Measurements from ENCODE around the gene RTL5. TPM values are rescaled to one million over a fixed set of nuclear protein-coding genes. Genes with fewer than 3 reads are reported as not detected.

Gene RTL5
- total RNA-seq, 1 donor from 2014 or later = 4.4 TPM

- Histone ChIP-seq H3K36me3 (no peaks in the 10 kb centered on the region), H3K4me3 (no peak overlapping the region), H3K27me3 (no peaks in the 10 kb centered on the region), H3K27ac (no peak overlapping the region), H3K4me1 (no peaks in the 10 kb centered on the region), H3K9me3 (no peaks in the 10 kb centered on the region)
- no peak for DNase-seq (ENCODE audit: extremely low spot score in 2 of 2)
- TF ChIP-seq POLR2A (IDR thresholded peaks at IDR 0.05) (no peak), POLR2AphosphoS5 (IDR thresholded peaks at IDR 0.05; ENCODE audit: insufficient read depth in 1 of 2, low read depth in 1 of 2) (peak in 1 of 2 donors; percentile 14)
- intact Hi-C loops (cut with DNase I) = no loop called here
These were observed 30.8 kb downstream of the RTL5 start for GRCh38 chrX:72100824-72101351.

- Histone ChIP-seq H3K9me3 (no peaks in the 10 kb centered on the region), H3K27ac (no peak overlapping the region), H3K4me3 (no peak overlapping the region), H3K27me3 (no peaks in the 10 kb centered on the region), H3K36me3 (no peaks in the 10 kb centered on the region), H3K4me1 (no peaks in the 10 kb centered on the region)
- intact Hi-C loops (cut with DNase I) = no loop called here
- no peak for TF ChIP-seq POLR2AphosphoS5 (IDR thresholded peaks at IDR 0.05; ENCODE audit: insufficient read depth in 1 of 2, low read depth in 1 of 2)
- TF ChIP-seq CTCF (IDR thresholded peaks at IDR 0.05) = no peak
- TF ChIP-seq POLR2A (IDR thresholded peaks at IDR 0.05) = no peak
- no peak for DNase-seq (ENCODE audit: extremely low spot score in 2 of 2)
These were observed 31.5 kb downstream of the RTL5 start for GRCh38 chrX:72100051-72100755.

GRCh38 chrX:72097098-72097497 lies 34.6 kb downstream of the RTL5 start:
- TF ChIP-seq POLR2AphosphoS5 (IDR thresholded peaks at IDR 0.05; ENCODE audit: insufficient read depth in 1 of 2, low read depth in 1 of 2) (no peak), POLR2A (IDR thresholded peaks at IDR 0.05) (no peak)
- intact Hi-C loops (cut with DNase I) = no loop called here
- Histone ChIP-seq H3K4me3 (no peak overlapping the region), H3K36me3 (no peaks in the 10 kb centered on the region), H3K27ac (no peak overlapping the region), H3K9me3 (no peaks in the 10 kb centered on the region), H3K27me3 (no peaks in the 10 kb centered on the region), H3K4me1 (no peaks in the 10 kb centered on the region)
- no peak for DNase-seq (ENCODE audit: extremely low spot score in 2 of 2)

- Histone ChIP-seq H3K4me1 (no peaks in the 10 kb centered on the region), H3K4me3 (no peak overlapping the region), H3K27me3 (no peaks in the 10 kb centered on the region), H3K36me3 (no peaks in the 10 kb centered on the region), H3K9me3 (no peaks in the 10 kb centered on the region), H3K27ac (no peak overlapping the region)
- no peak for TF ChIP-seq POLR2A (IDR thresholded peaks at IDR 0.05)
- no peak for TF ChIP-seq POLR2AphosphoS5 (IDR thresholded peaks at IDR 0.05; ENCODE audit: insufficient read depth in 1 of 2, low read depth in 1 of 2)
- no peak for TF ChIP-seq CTCF (IDR thresholded peaks at IDR 0.05)
- intact Hi-C loops (cut with DNase I) = no loop called here
- DNase-seq (ENCODE audit: extremely low spot score in 2 of 2) = no peak
These were observed 36.3 kb downstream of the RTL5 start for GRCh38 chrX:72095370-72095769.

- H3K4me1 ChIP-seq = no peaks in the 10 kb centered on the region
- H3K27ac ChIP-seq = no peak overlapping the region
These were observed 36.8 kb downstream of the RTL5 start for GRCh38 chrX:72094894-72095293.

More at GRCh38 chrX:72094894-72095293, 36.8 kb downstream of the RTL5 start:
- no peak for DNase-seq (ENCODE audit: extremely low spot score in 2 of 2)
- Histone ChIP-seq H3K4me3 (no peak overlapping the region), H3K36me3 (no peaks in the 10 kb centered on the region), H3K9me3 (no peaks in the 10 kb centered on the region), H3K27me3 (no peaks in the 10 kb centered on the region)
- intact Hi-C loops (cut with DNase I) = no loop called here
- no peak for TF ChIP-seq CTCF (IDR thresholded peaks at IDR 0.05)
- TF ChIP-seq POLR2AphosphoS5 (IDR thresholded peaks at IDR 0.05; ENCODE audit: insufficient read depth in 1 of 2, low read depth in 1 of 2) = no peak
- no peak for TF ChIP-seq POLR2A (IDR thresholded peaks at IDR 0.05)
